GM12865 (cell line): ENCODE data around the gene SYT3.
"Not testable (repeated sequence)": the region's sequence is repeated elsewhere in the genome, so short reads cannot be mapped to it uniquely, and the experiment has no call there.

Experiments
- DNase-seq: peaks from one replicate; pipeline ENCODE4 v3.0.0; 2010; ENCODE audit warnings: low read depth
- H3K4me3 ChIP-seq: 2 replicates; pipeline ENCODE4 v1.5.1; 2011; ENCODE audit warnings: mild to moderate bottlenecking, low read depth, low read length, control low read depth
- CTCF ChIP-seq: IDR thresholded peaks from 2 replicates; pipeline ENCODE4 v1.5.1; 2011; ENCODE audit warnings: low read length, control low read depth, low read depth, inconsistent platforms; ENCODE audit not compliant: insufficient read depth; ENCODE audit errors: missing control alignments

SYT3 gene

GRCh38 chr19:50601407-50602088, 38.1 kb downstream of the SYT3 start:
- no peak for TF ChIP-seq CTCF
- DNase-seq, result no peak
- no peak overlapping the region for H3K4me3 ChIP-seq

DNA sequence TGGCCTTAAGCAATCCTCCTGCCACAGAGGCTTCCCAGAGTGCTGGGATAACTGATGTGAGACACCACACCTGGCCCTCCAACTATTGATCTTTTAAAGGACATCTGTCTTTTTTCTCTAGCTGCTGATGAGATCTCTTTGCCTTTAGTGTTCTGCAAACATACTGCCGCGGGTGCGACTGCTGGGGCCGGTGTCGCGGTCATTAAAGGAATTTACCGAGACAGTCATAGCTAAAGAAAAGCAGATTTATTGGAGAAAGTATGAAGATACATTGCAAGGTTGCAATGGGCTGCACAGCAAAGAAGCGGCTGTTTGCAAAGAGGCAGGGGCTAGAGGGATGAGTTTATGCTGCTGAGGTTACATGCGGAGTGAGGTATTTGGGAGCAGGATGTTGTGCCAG, 40.3 kb downstream of the SYT3 start:
- H3K4me3 ChIP-seq, result no peak overlapping the region
- no peak for TF ChIP-seq CTCF
- DNase-seq, result no peak

DNA sequence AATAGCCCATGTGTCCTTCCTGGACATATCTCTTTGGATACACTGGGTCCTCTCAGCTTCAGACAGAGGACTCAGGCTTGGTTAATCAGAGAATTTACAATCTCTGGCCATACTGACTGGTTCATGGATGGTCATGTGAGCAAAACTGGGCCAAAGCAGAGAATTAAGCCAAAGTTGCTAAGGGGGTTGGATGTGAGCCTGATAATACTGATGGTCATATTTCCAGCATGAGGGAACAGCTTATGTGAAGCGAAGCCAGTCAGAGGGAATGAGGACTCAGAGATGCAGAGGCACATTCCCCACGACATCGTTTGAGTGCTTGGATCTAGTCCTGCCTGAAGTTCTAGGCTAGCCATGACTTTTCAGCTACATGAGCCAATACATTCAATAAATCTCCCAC, 49.5 kb downstream of the SYT3 start:
- no peak for TF ChIP-seq CTCF
- DNase-seq, result no peak
- H3K4me3 ChIP-seq, result no peak overlapping the region

DNA sequence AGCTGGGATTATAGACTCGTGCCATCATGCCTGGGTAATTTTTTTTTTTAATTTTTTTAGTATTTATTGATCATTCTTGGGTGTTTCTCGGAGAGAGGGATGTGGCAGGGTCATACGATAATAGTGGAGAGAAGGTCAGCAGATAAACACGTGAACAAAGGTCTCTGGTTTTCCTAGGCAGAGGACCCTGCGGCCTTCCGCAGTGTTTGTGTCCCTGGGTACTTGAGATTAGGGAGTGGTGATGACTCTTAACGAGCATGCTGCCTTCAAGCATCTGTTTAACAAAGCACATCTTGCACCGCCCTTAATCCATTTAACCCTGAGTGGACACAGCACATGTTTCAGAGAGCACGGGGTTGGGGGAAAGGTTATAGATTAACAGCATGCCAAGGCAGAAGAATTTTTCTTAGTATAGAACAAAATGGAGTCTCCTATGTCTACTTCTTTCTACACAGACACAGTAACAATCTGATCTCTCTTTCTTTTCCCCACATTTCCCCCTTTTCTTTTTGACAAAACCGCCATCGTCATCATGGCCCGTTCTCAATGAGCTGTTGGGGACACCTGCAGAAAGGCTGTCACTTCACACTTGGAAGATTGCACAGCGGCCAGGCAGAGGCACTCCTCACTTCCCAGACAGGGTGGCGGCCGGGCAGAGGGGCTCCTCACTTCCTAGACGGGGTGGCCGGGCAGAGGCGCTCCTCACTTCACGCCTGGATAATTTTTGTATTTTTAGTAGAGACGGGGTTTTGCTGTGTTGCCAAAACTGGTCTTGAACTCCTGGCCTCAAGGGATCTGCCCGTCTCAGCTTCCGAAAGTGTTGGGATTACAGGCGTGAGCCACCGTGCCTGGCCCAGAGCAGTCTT, 57.7 kb downstream of the SYT3 start:
- not testable (repeated sequence) for DNase-seq, H3K4me3 ChIP-seq

DNA sequence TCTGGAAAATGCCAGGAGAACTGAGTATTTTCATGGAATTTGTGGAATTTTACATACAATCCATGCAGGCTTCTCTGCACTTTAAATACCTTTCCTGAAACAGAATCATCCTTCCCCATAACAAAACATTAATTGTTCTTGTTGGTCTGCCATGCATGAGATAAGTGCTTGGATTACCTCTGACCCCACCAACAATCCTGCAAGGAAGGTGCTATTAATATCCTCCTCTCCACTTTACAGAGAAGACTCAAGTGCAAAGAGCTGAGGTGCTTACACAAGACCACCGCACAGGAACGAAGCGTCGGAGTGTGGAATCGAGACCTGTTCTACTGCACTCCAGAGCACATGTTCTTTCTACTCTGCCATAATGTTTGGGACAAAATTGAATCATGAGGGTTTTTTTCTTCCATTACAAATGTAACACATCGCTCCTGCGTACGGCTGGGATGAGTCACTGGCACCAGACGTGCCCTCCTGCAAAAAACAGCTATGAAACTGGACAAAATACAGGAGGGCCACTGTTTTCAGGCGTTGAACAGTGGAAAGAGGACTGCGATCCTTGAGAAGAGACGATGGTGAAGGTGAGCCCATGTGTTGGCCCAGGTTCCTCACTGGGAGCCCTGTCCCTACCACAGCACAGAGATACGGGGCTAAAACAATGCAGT, 58.6 kb downstream of the SYT3 start:
- no peak overlapping the region for H3K4me3 ChIP-seq
- DNase-seq, result no peak
- TF ChIP-seq CTCF, result no peak

GRCh38 chr19:50580240-50580639, 59.4 kb downstream of the SYT3 start:
- H3K4me3 ChIP-seq, result no peak overlapping the region
- TF ChIP-seq CTCF, result no peak
- DNase-seq, result no peak

DNA sequence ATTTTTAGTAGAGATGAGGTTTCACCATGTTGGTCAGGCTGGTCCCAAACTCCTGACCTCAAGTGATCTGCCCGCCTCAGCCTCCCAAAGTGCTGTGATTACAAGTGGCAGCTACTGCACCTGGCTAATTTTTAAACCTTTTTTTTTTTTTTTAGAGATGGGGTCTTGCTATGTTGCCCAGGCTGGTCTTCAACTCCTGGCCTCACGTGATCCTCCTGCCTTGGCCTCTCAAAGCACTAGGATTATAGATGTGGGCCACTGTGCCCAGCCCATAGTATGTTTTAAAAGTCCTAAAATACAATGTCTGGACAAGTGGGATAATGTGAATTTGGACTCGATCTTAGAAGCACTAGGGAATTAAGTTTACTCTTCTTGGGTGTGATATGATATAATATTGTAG, 62.9 kb downstream of the SYT3 start:
- DNase-seq, H3K4me3 ChIP-seq: not testable (repeated sequence)
